ENCODE measurements around the gene NIM1K.
"Not testable (repeated sequence)": the region's sequence is repeated elsewhere in the genome, so short reads cannot be mapped to it uniquely, and the experiment has no call there.

Gene NIM1K

GRCh38 chr5:43298443-43298842 is 106.4 kb downstream of the NIM1K start:
- TF ChIP-seq CTCF (conservative IDR thresholded peaks at IDR 0.05; ENCODE audit: control insufficient read depth, insufficient read depth, low read depth, low read length), result no peak
- DNase-seq (ENCODE audit: low read depth), result no peak
- no peak overlapping the region for H3K4me3 ChIP-seq (ENCODE audit: control insufficient read depth, low read depth, low read length)

GRCh38 chr5:43300112-43300511 is 108.1 kb downstream of the NIM1K start:
- TF ChIP-seq CTCF (conservative IDR thresholded peaks at IDR 0.05; ENCODE audit: control insufficient read depth, insufficient read depth, low read depth, low read length), result no peak
- no peak for DNase-seq (ENCODE audit: low read depth)
- H3K4me3 ChIP-seq (ENCODE audit: control insufficient read depth, low read depth, low read length), result no peak overlapping the region

GRCh38 chr5:43301653-43302091 is 109.6 kb downstream of the NIM1K start:
- no peak overlapping the region for H3K4me3 ChIP-seq (ENCODE audit: control insufficient read depth, low read depth, low read length)
- no peak for TF ChIP-seq CTCF (conservative IDR thresholded peaks at IDR 0.05; ENCODE audit: control insufficient read depth, insufficient read depth, low read depth, low read length)
- DNase-seq (ENCODE audit: low read depth), result no peak

GRCh38 chr5:43302481-43302880 is 110.5 kb downstream of the NIM1K start:
- no peak overlapping the region for H3K4me3 ChIP-seq (ENCODE audit: control insufficient read depth, low read depth, low read length)
- TF ChIP-seq CTCF (conservative IDR thresholded peaks at IDR 0.05; ENCODE audit: control insufficient read depth, insufficient read depth, low read depth, low read length), result no peak
- DNase-seq (ENCODE audit: low read depth), result no peak

GRCh38 chr5:43303242-43303641 is 111.2 kb downstream of the NIM1K start:
- no peak for TF ChIP-seq CTCF (conservative IDR thresholded peaks at IDR 0.05; ENCODE audit: control insufficient read depth, insufficient read depth, low read depth, low read length)
- H3K4me3 ChIP-seq (ENCODE audit: control insufficient read depth, low read depth, low read length), result no peak overlapping the region

GRCh38 chr5:43304525-43304924 is 112.5 kb downstream of the NIM1K start:
- no peak for TF ChIP-seq CTCF (conservative IDR thresholded peaks at IDR 0.05; ENCODE audit: control insufficient read depth, insufficient read depth, low read depth, low read length)
- peak; percentile 58 for DNase-seq (ENCODE audit: low read depth)
- H3K4me3 ChIP-seq (ENCODE audit: control insufficient read depth, low read depth, low read length), result no peak overlapping the region

More at GRCh38 chr5:43303242-43303641, 111.2 kb downstream of the NIM1K start:
- DNase-seq (ENCODE audit: low read depth), result no peak

GRCh38 chr5:43305948-43306565 is 114.0 kb downstream of the NIM1K start:
- peak; percentile 63 for TF ChIP-seq CTCF (conservative IDR thresholded peaks at IDR 0.05; ENCODE audit: control insufficient read depth, insufficient read depth, low read depth, low read length)
- DNase-seq (ENCODE audit: low read depth), result peak; percentile 75

GRCh38 chr5:43306954-43307353 is 114.9 kb downstream of the NIM1K start:
- not testable (repeated sequence) for H3K4me3 ChIP-seq (ENCODE audit: control insufficient read depth, low read depth, low read length); DNase-seq (ENCODE audit: low read depth)

More at GRCh38 chr5:43305948-43306565, 114.0 kb downstream of the NIM1K start:
- no peak overlapping the region for H3K4me3 ChIP-seq (ENCODE audit: control insufficient read depth, low read depth, low read length)

Measured in fibroblast of mammary gland (primary cell).